ENCODE results near the gene CACNA1I. TPM values are rescaled to one million over a fixed set of nuclear protein-coding genes. Genes with fewer than 3 reads are reported as not detected.

The CACNA1I gene
- total and polyA plus RNA-seq, 2 donors (not counting 3 experiments of a cell fraction or from before 2014, with no cell fraction given), result not detected

DNA sequence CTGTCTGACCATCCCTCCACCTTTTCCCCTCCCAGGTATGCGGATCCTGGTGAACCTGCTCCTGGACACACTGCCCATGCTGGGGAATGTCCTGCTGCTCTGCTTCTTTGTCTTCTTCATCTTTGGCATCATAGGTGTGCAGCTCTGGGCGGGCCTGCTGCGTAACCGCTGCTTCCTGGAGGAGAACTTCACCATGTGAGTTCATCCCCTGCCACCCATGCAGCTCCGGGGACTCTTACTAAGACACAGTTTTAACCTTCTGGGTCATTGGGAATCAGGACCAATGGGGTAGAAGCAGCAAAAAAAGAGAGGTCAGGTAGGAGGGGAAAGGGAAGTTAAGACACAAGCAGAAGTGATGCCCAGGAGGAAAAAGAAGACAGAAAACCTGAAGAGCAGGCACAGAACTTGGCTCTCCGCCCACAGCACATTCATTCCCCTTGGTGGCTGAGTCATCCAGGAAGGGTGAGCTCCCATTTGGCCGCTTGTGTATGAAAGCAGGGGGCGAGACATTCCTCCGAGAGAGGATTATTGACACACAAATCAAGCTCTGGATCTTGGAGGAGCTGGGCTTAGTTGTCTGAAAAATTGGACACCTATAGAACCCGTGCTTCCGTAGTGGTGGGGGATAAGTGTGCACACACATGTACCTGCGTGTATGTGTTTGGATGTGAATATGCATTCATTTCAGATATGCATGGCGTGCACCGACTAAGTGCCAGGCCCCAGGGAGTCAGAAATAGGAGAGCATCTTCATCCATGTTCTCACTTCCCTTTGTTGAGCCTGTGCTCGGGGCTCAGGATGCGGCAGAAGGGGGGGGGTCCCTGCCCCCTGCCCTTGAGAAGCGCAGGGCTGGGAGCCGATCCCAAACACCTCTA, 64.2 kb downstream of the CACNA1I start:
- Histone ChIP-seq H3K27me3 (ENCODE audit: control insufficient read depth in 2 of 2, insufficient read depth in 2 of 2, low read length in 2 of 2) (peaks cover 0 to 3% of the 10 kb centered on the region in 2 experiments), H3K9me3 (replicated peaks; ENCODE audit: control insufficient read depth, insufficient read depth, low read length) (no peaks in the 10 kb centered on the region), H3K36me3 (ENCODE audit: control insufficient read depth in 2 of 2, extremely low read depth in 1 of 2, insufficient read depth in 2 of 2, low read length in 2 of 2) (no peaks in the 10 kb centered on the region), H3K9me1 (replicated peaks; ENCODE audit: control insufficient read depth, extremely low read depth, insufficient read depth, low read length) (no peaks in the 10 kb centered on the region), H3K4me2 (ENCODE audit: insufficient read depth, low read length) (no peak overlapping the region), H2AFZ (ENCODE audit: low read depth, low read length) (no peak overlapping the region), H3K4me1 (ENCODE audit: control insufficient read depth, extremely low read depth, insufficient read depth, low read length) (peaks cover 9% of the 10 kb centered on the region), H3K9ac (replicated peaks; ENCODE audit: extremely low read depth, insufficient read depth, low read length) (no peak overlapping the region), H3K27ac (ENCODE audit: insufficient read depth, low read depth, low read length) (no peak overlapping the region), H3K4me3 (replicated peaks in 1 of 3; ENCODE audit: insufficient read depth in 1 of 3, low read depth in 1 of 3, low read length in 3 of 3) (no peak overlapping the region), H3K79me2 (ENCODE audit: control insufficient read depth, insufficient read depth, low read length) (no peaks in the 10 kb centered on the region), H4K20me1 (replicated peaks; ENCODE audit: control insufficient read depth, extremely low read depth, insufficient read depth, low read length) (no peaks in the 10 kb centered on the region)
- ChIA-PET POLR2A (no interaction called here), CTCF (interaction anchor here (0.6 to 1.3 kb wide), 7 partner anchors 10 to 390 kb away, joined by 3 to 5 read pairs (median 4); no protein-coding TSS in a partner anchor)
- FAIRE-seq (peak; percentile 92), DNase-seq (ENCODE audit: low read depth, low spot score) (peak; percentile 74)
- dilution Hi-C loops (cut with MboI; ENCODE audit: extremely low pct_ligation_motif_present, low sequenced_read_pairs) (no loop called here), intact Hi-C loops (cut with micrococcal nuclease) (no loop called here)
- TF ChIP-seq FOS (IDR thresholded peaks at IDR 0.05; ENCODE audit: borderline replicate concordance, insufficient read depth, low read length) (peak; percentile 90), POLR2AphosphoS5 (IDR thresholded peaks at IDR 0.05; ENCODE audit: insufficient read depth, low read depth, low read length) (no peak), JUN (IDR thresholded peaks at IDR 0.05; ENCODE audit: borderline replicate concordance, insufficient read depth, insufficient read length, low read depth) (peak; percentile 60)
- no TSS peak for BruUV-seq (replicated peaks)

DNA sequence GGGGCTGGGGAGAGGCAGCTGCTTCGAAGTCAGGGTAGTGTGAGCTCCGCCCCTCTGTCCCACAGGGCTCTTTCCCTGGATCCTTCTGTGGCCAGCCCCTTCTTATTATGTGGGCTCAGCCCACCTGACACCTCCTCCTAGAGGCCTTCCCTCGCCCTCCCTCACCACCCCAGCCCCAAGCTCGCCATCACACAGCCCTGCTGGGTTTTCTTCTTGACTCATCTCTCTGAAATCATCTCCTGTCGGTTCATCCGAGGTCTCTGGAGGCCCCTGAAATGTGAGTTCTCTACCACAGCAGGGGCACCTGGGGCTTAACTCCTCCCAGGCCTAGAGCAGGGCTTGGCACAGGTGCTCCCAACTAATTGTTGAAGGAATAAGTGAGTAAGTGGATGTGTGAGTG, 65.2 kb downstream of the CACNA1I start:
- H3K4me2 ChIP-seq (ENCODE audit: insufficient read depth, low read length), result no peak overlapping the region
- ChIA-PET POLR2A (no interaction called here), CTCF (interaction anchor here (1.3 kb wide), 1 partner anchor 10 kb away, joined by 4 read pairs; no protein-coding TSS in a partner anchor)
- TF ChIP-seq MYC (IDR thresholded peaks at IDR 0.05; ENCODE audit: low read depth, low read length) (no peak), GATA2 (IDR thresholded peaks at IDR 0.05; ENCODE audit: insufficient read depth, insufficient read length, low read depth, low read length) (no peak), FOS (IDR thresholded peaks at IDR 0.05; ENCODE audit: borderline replicate concordance, insufficient read depth, low read length) (no peak), POLR2AphosphoS5 (IDR thresholded peaks at IDR 0.05; ENCODE audit: insufficient read depth, low read depth, low read length) (no peak), EZH2 (IDR thresholded peaks at IDR 0.05; ENCODE audit: borderline replicate concordance, low read depth, low read length, severe bottlenecking) (no peak), MAX (IDR thresholded peaks at IDR 0.05; ENCODE audit: insufficient read depth, insufficient read length) (no peak), POLR2A (IDR thresholded peaks at IDR 0.05; ENCODE audit: low read depth, low read length) (no peak), CTCF (IDR thresholded peaks at IDR 0.05; ENCODE audit: extremely low read depth in 1 of 2, insufficient read depth in 1 of 2, low read depth in 1 of 2, low read length in 2 of 2) (no peak)
- H3K9me1 ChIP-seq (replicated peaks; ENCODE audit: control insufficient read depth, extremely low read depth, insufficient read depth, low read length), result no peaks in the 10 kb centered on the region
- H3K36me3 ChIP-seq (ENCODE audit: control insufficient read depth in 2 of 2, extremely low read depth in 1 of 2, insufficient read depth in 2 of 2, low read length in 2 of 2), result no peaks in the 10 kb centered on the region
- H3K4me1 ChIP-seq (ENCODE audit: control insufficient read depth, extremely low read depth, insufficient read depth, low read length), result peaks cover 9% of the 10 kb centered on the region
- H3K27me3 ChIP-seq (ENCODE audit: control insufficient read depth in 2 of 2, insufficient read depth in 2 of 2, low read length in 2 of 2), result peaks cover 0 to 3% of the 10 kb centered on the region in 2 experiments
- H3K9ac ChIP-seq (replicated peaks; ENCODE audit: extremely low read depth, insufficient read depth, low read length), result no peak overlapping the region
- no peaks in the 10 kb centered on the region for H4K20me1 ChIP-seq (replicated peaks; ENCODE audit: control insufficient read depth, extremely low read depth, insufficient read depth, low read length)
- no peak overlapping the region for H3K27ac ChIP-seq (ENCODE audit: insufficient read depth, low read depth, low read length)
- DNase-seq (ENCODE audit: low read depth, low spot score), result no peak
- no peak overlapping the region for H2AFZ ChIP-seq (ENCODE audit: low read depth, low read length)
- H3K4me3 ChIP-seq (replicated peaks in 1 of 3; ENCODE audit: insufficient read depth in 1 of 3, low read depth in 1 of 3, low read length in 3 of 3), result no peak overlapping the region
- dilution Hi-C loops (cut with MboI; ENCODE audit: extremely low pct_ligation_motif_present, low sequenced_read_pairs), result no loop called here
- H3K79me2 ChIP-seq (ENCODE audit: control insufficient read depth, insufficient read depth, low read length), result no peaks in the 10 kb centered on the region
- FAIRE-seq, result no peak
- no TSS peak for BruUV-seq (replicated peaks)
- intact Hi-C loops (cut with micrococcal nuclease), result no loop called here
- H3K9me3 ChIP-seq (replicated peaks; ENCODE audit: control insufficient read depth, insufficient read depth, low read length), result no peaks in the 10 kb centered on the region
